ENCODE measurements around the gene MGARP. TPM values are rescaled to one million over a fixed set of nuclear protein-coding genes. Genes with fewer than 3 reads are reported as not detected.

The MGARP gene
- total RNA-seq = 0.21 and 0.34 TPM in 2 replicates

GRCh38 chr4:139279760-139280620 is at the start of gene MGARP:
MGARP (minus strand) TSS chr4:139280225; CDS start chr4:139280158, 67 bp downstream.

GRCh38 chr4:139301821-139302611 is 22.0 kb upstream of the MGARP start, which contains the start of gene NDUFC1:
NDUFC1 (minus strand) TSS chr4:139302477; CDS start chr4:139295798, 6,679 bp downstream.

GRCh38 chr4:139301113-139301820 is 21.2 kb upstream of the MGARP start, which contains the start of gene NAA15:
NAA15 (plus strand) TSS chr4:139301505; CDS start chr4:139301778, 273 bp downstream.

Other genes with a start within 250 kb of the MGARP start
- gene ELF2, start 103.0 kb downstream of the MGARP start, total RNA-seq = 28.7 and 41.6 TPM in 2 replicates
- 51.9 and 64.0 TPM in 2 replicates for gene NAA15, start 21.3 kb upstream of the MGARP start, total RNA-seq
- gene NDUFC1, start 22.3 kb upstream of the MGARP start, total RNA-seq = 30.3 and 36.6 TPM in 2 replicates
- gene RAB33B, start 173.9 kb upstream of the MGARP start, total RNA-seq = 9.8 and 15.4 TPM in 2 replicates

Data from nasal cavity respiratory epithelium epithelial cell of viscerocranial mucosa (primary cell).